AG04449 (cell line): ENCODE measurements around the gene COL9A3.
"Not testable (repeated sequence)": the region's sequence is repeated elsewhere in the genome, so short reads cannot be mapped to it uniquely, and the experiment has no call there.

ENCODE experiments used
- CTCF ChIA-PET: fragments of 350-600 bp; formaldehyde crosslinking; extraction: SDS; loops from one replicate; lab custom pipeline; 2021; ENCODE audit warnings: antibody characterized with exemption; lab: Yijun Ruan, JAX
- POLR2A ChIA-PET: fragments of 400-600, 350-600 bp; formaldehyde crosslinking; extraction: SDS; loops from one replicate; lab custom pipeline; 2020; ENCODE audit warnings: antibody characterized with exemption, inconsistent platforms; lab: Yijun Ruan, JAX
- DNase-seq: peaks from one replicate; pipeline ENCODE4 v3.0.0-alpha.2; 2010; ENCODE audit warnings: low read depth, low spot score
- H3K4me3 ChIP-seq: 2 replicates; pipeline ENCODE4 v1.5.1; 2011; ENCODE audit warnings: low read depth, mild to moderate bottlenecking, control low read depth, low read length
- CTCF ChIP-seq: IDR thresholded peaks from one replicate; pipeline ENCODE4 v1.5.1; 2011; ENCODE audit warnings: mild to moderate bottlenecking, moderate library complexity, low read length, control low read depth, inconsistent platforms; ENCODE audit not compliant: insufficient read depth; ENCODE audit errors: missing control alignments

COL9A3 gene

GRCh38 chr20:62845416-62846160 is 28.7 kb downstream of the COL9A3 start:
- no peak for TF ChIP-seq CTCF
- POLR2A ChIA-PET: no interaction called here
- DNase-seq: no peak
- no peak overlapping the region for H3K4me3 ChIP-seq
- CTCF ChIA-PET: interaction anchor here (0.8 to 3.0 kb wide), 9 partner anchors 10 to 180 kb away, joined by 3 to 9 read pairs (median 3); no protein-coding TSS in a partner anchor

GRCh38 chr20:62846166-62846890 is 29.5 kb downstream of the COL9A3 start:
- no peak for DNase-seq
- ChIA-PET CTCF (interaction anchor here (1.2 to 3.0 kb wide), 8 partner anchors 10 to 181 kb away, joined by 3 to 9 read pairs (median 4); no protein-coding TSS in a partner anchor), POLR2A (no interaction called here)
- no peak for TF ChIP-seq CTCF
- H3K4me3 ChIP-seq: no peak overlapping the region

GRCh38 chr20:62848917-62849316 is 32.1 kb downstream of the COL9A3 start:
- H3K4me3 ChIP-seq, DNase-seq, POLR2A ChIA-PET: not testable (repeated sequence)
- CTCF ChIA-PET: interaction anchor here (2.2 to 2.4 kb wide), 2 partner anchors 11 to 41 kb away, joined by 8 to 11 read pairs; no protein-coding TSS in a partner anchor

- CTCF ChIA-PET: interaction anchor here (2.2 to 2.4 kb wide), 2 partner anchors 11 to 41 kb away, joined by 8 to 11 read pairs; no protein-coding TSS in a partner anchor
- no peak for TF ChIP-seq CTCF
Observed at GRCh38 chr20:62849431-62849830, 32.6 kb downstream of the COL9A3 start.

GRCh38 chr20:62850333-62850974 is 33.6 kb downstream of the COL9A3 start:
- no peak overlapping the region for H3K4me3 ChIP-seq
- TF ChIP-seq CTCF: no peak
- POLR2A ChIA-PET: no interaction called here
- DNase-seq: no peak
- CTCF ChIA-PET: no interaction called here

More at GRCh38 chr20:62849431-62849830, 32.6 kb downstream of the COL9A3 start:
- DNase-seq: no peak
- no peak overlapping the region for H3K4me3 ChIP-seq
- POLR2A ChIA-PET: no interaction called here

- no peak for TF ChIP-seq CTCF
- H3K4me3 ChIP-seq: no peak overlapping the region
- ChIA-PET CTCF (no interaction called here), POLR2A (interaction anchor here (0.6 kb wide), 1 partner anchor 53 kb away, joined by 4 read pairs; no protein-coding TSS in a partner anchor)
- no peak for DNase-seq
Observed at GRCh38 chr20:62852196-62852595, 35.3 kb downstream of the COL9A3 start.
